ENCODE data around the gene LIPG. TPM values are rescaled to one million over a fixed set of nuclear protein-coding genes. Genes with fewer than 3 reads are reported as not detected.

LIPG gene
- total and polyA plus RNA-seq, 9 of the 15 experiments (the other 6 are each of a cell fraction or from before 2014, with no cell fraction given), result 0.76 to 1.8 (median 1.3) TPM

- TF ChIP-seq ZBTB12 (CRISPR knock-in tag; IDR thresholded peaks at IDR 0.05) (no peak), POLR2AphosphoS2 (IDR thresholded peaks at IDR 0.05; ENCODE audit: low read length) (no peak), SMAD2 (IDR thresholded peaks at IDR 0.05; ENCODE audit: low read depth, low read length) (no peak), SRSF9 (IDR thresholded peaks at IDR 0.05; ENCODE audit: borderline replicate concordance, low read depth, low read length) (no peak), ZBED1 (IDR thresholded peaks at IDR 0.05) (no peak), KDM5B (IDR thresholded peaks at IDR 0.05; ENCODE audit: insufficient replicate concordance, low read depth, low read length) (no peak), ZNF175 (CRISPR knock-in tag; IDR thresholded peaks at IDR 0.05; ENCODE audit: low read depth) (peak; percentile 75), EHMT2 (IDR thresholded peaks at IDR 0.05) (0 out of 2 replicates have a peak, but pooled peaks have one; percentile 11), TRIM28 (IDR thresholded peaks at IDR 0.05) (no peak), ZNF384 (IDR thresholded peaks at IDR 0.05; ENCODE audit: low read depth, low read length) (no peak), CTBP1 (IDR thresholded peaks at IDR 0.05; ENCODE audit: borderline replicate concordance) (no peak), ZNF518B (CRISPR knock-in tag; IDR thresholded peaks at IDR 0.05) (no peak), ATF7 (IDR thresholded peaks at IDR 0.05) (peak; percentile 76), SNAPC5 (CRISPR knock-in tag; IDR thresholded peaks at IDR 0.05) (no peak), CREB3 (tag; conservative IDR thresholded peaks at IDR 0.05; ENCODE audit: low read depth) (no peak), ATF1 (CRISPR knock-in tag; IDR thresholded peaks at IDR 0.05) (no peak), ATF1 (tag; IDR thresholded peaks at IDR 0.05) (peak; percentile 43), ZNF592 (IDR thresholded peaks at IDR 0.05) (no peak), MYNN (IDR thresholded peaks at IDR 0.05) (no peak), MYNN (CRISPR knock-in tag; IDR thresholded peaks at IDR 0.05) (no peak), MTA2 (IDR thresholded peaks at IDR 0.05; ENCODE audit: low read depth) (peak; percentile 46; the same call in 1 of the 2 replicates)
Observed at GRCh38 chr18:49524349-49524748, 37.5 kb upstream of the LIPG start (continued).

Data from K562 (cell line).